Adrenal gland (tissue), 12 donors: ENCODE measurements around the gene SLC10A2. TPM values are rescaled to one million over a fixed set of nuclear protein-coding genes. Genes with fewer than 3 reads are reported as not detected.

Experiments used
- DNase-seq, 7 donors: peaks; one replicate each; pipeline ENCODE4 v3.0.0-alpha.2; 2019 to 2020
- H3K27ac ChIP-seq, 5 donors: fragments of 200-600 bp; sonication (generic) in 4 of 5; 1 replicate in 3 of 5; 2 replicates in 2 of 5; pipeline versions ENCODE4 v1.5.1 to v1.8.0; 2016 to 2020; ENCODE audit warnings: mild to moderate bottlenecking in 1 of 5
- H3K27me3 ChIP-seq: fragments of 200-600 bp; 2 replicates; pipeline ENCODE4 v1.8.0; 2021
- H3K36me3 ChIP-seq, 2 donors: fragments of 200-600 bp; replicated peaks in 1 of 2; 1 replicate in 1 of 2; 2 replicates in 1 of 2; pipeline versions ENCODE4 v1.5.1 to v1.8.0; 2018 to 2022
- H3K4me1 ChIP-seq, 2 donors: fragments of 200-600 bp; replicated peaks in 1 of 2; 1 replicate in 1 of 2; 2 replicates in 1 of 2; pipeline versions ENCODE4 v1.5.1 to v1.8.0; 2018 to 2021
- H3K4me3 ChIP-seq, 4 donors: fragments of 200-600 bp; sonication (generic) in 3 of 4; one replicate each; pipeline ENCODE4 v1.5.1; 2016 to 2018
- H3K9me3 ChIP-seq, 3 donors: fragments of 200-600 bp; sonication (generic) in 1 of 3; replicated peaks in 1 of 3; 1 replicate in 2 of 3; 2 replicates in 1 of 3; pipeline versions ENCODE4 v1.5.1 to v1.8.0; 2016 to 2021
- POLR2A ChIP-seq, 2 donors: fragments of 450-650 bp; IDR thresholded peaks; one replicate each; pipeline ENCODE4 v1.6.1; 2017; ENCODE audit warnings: antibody characterized with exemption in 2 of 2, mild to moderate bottlenecking in 2 of 2, moderate library complexity in 1 of 2
- WGBS, 4 donors: extraction: QIAGEN DNeasy Blood & Tissue Kit in 2 of 4; methylation state at CpG; one replicate each; pipeline versions ENCODE4 v1.1.5 to v1.1.7; 2013 to 2017; 5-methylcytosine and 5-hydroxymethylcytosine counted together
- intact Hi-C, 2 donors: fragments of 100-400 bp; cut with DNase I; formaldehyde crosslinking; loops; one replicate each; pipeline versions ENCODE4 v1.14.1 to v1.15.0; 2022 to 2023
- polyA plus RNA-seq, 3 donors: library from polyadenylated mRNA; stranded (reverse); fragments of 200-250 nt in 2 of 3; fragments of 350-450 nt in 1 of 3; fragmentation: Illumina TruSeq in 1 of 3; extraction: RNeasy Lipid Tissue Mini Kit (QIAGEN cat#74804) in 1 of 3; gene quantifications; one replicate each; pipeline ENCODE4 v1.2.3, GENCODE V29; 2013 to 2014
- total RNA-seq, 9 donors: library from RNA; depleted of rRNA in 4 of 9; stranded (reverse); fragments of >200 nt in 4 of 9; fragments of 120-200 nt in 1 of 9; fragmentation: NEBNext Ultra II Directional in 1 of 9; extraction: Animal tissue kit (Norgen Biotek cat#: 25700) in 1 of 9; gene quantifications; one replicate each; pipeline versions ENCODE4 v1.1.0 to v1.2.4, GENCODE V29; 2013 to 2023
- TF ChIP-seq, protein P1 (sequence below), 6 experiments: fragments of 450-650 bp in 4 of 6; fragments of 200-600 bp in 2 of 6; sonication (generic) in 1 of 6; IDR thresholded peaks; 1 replicate in 5 of 6; 2 replicates in 1 of 6; pipeline versions ENCODE4 v1.5.1 to v1.8.0; 2016 to 2021; ENCODE audit warnings: antibody characterized with exemption in 6 of 6, mild to moderate bottlenecking in 2 of 6, moderate library complexity in 1 of 6
- donor health status: healthy with polysubstance abuse.
- donor health status: Bipolar disorder and iron deficiency.
- donor health status: DM: yes; HTN: yes; CAD: no.
- donor health status: DM: no; HTN: no; CAD: no.
- donor health status: DM: no; HTN: no; CAD: no.
- donor health status: DM: yes; HTN: yes; CAD: no.

The SLC10A2 gene
- total and polyA plus RNA-seq, 12 donors: not detected

DNA sequence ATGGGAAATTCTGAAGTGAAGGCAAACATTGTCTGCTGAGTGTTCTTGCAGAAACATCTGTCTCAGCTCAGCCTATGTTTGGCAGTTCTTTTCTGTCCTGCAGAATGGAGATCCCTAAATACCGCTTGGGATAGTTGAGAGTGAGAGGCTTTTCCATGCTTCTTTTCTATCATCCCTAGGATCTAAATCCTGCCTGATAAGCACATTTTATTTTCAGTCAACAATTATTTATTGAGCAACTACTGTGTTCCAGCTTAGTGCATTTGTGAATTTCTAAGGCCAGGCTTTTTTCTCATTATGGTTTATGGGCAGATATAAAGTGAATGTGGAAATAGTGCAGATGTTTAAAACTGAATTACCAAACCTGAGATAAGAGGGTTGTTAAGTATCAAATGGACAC lies 62.6 kb downstream of the SLC10A2 start:
- TF ChIP-seq POLR2A (IDR thresholded peaks at IDR 0.05): no peak
- TF ChIP-seq, protein P1, sequence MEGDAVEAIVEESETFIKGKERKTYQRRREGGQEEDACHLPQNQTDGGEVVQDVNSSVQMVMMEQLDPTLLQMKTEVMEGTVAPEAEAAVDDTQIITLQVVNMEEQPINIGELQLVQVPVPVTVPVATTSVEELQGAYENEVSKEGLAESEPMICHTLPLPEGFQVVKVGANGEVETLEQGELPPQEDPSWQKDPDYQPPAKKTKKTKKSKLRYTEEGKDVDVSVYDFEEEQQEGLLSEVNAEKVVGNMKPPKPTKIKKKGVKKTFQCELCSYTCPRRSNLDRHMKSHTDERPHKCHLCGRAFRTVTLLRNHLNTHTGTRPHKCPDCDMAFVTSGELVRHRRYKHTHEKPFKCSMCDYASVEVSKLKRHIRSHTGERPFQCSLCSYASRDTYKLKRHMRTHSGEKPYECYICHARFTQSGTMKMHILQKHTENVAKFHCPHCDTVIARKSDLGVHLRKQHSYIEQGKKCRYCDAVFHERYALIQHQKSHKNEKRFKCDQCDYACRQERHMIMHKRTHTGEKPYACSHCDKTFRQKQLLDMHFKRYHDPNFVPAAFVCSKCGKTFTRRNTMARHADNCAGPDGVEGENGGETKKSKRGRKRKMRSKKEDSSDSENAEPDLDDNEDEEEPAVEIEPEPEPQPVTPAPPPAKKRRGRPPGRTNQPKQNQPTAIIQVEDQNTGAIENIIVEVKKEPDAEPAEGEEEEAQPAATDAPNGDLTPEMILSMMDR (IDR thresholded peaks at IDR 0.05): no peak

GRCh38 chr13:103002279-103002678 lies 63.9 kb downstream of the SLC10A2 start:
- WGBS, 4 donors: 69 to 81% (median 76%) methylated on average over 1 of the region's 1 CpG
- Histone ChIP-seq H3K36me3 (no peaks in the 10 kb centered on the region), H3K4me1 (no peaks in the 10 kb centered on the region), H3K27me3 (no peaks in the 10 kb centered on the region), H3K9me3 (no peaks in the 10 kb centered on the region), H3K4me3 (no peak overlapping the region), H3K27ac (no peak overlapping the region)
- TF ChIP-seq, protein P1 (IDR thresholded peaks at IDR 0.05): no peak
- TF ChIP-seq POLR2A (IDR thresholded peaks at IDR 0.05): no peak
- intact Hi-C loops: no loop called here
- DNase-seq: no peak

More for the DNA sequence above, 62.6 kb downstream of the SLC10A2 start:
- intact Hi-C loops: no loop called here
- H3K27me3 ChIP-seq: no peaks in the 10 kb centered on the region
- H3K27ac ChIP-seq: no peak overlapping the region
- no peaks in the 10 kb centered on the region for H3K9me3 ChIP-seq
- H3K4me1 ChIP-seq: no peaks in the 10 kb centered on the region
- WGBS, 4 donors: 0 to 79% (median 45%) methylated on average over 1 of the region's 1 CpG
- H3K4me3 ChIP-seq: no peak overlapping the region
- DNase-seq: no peak
- H3K36me3 ChIP-seq: no peaks in the 10 kb centered on the region

DNA sequence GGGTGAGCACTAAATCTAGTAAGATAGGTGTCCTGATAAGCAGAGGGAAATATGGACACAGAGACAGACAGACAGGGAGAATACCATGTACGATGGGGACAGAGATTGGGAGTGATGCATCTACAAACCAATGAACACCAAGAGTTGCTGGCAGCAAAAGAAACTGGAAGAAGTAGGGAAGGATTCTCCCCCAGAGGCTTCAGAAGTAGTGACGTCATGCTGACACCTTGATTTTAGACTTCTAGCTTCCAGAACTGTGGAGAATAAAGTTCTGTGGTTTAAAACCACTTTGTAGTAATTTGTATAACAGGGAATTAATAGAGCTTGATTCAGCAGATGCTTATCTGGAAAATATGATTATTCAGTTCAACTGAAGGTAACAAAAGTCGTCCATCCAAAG lies 66.1 kb downstream of the SLC10A2 start:
- no peaks in the 10 kb centered on the region for H3K9me3 ChIP-seq
- H3K4me3 ChIP-seq: no peak overlapping the region
- no peak for DNase-seq
- H3K27me3 ChIP-seq: no peaks in the 10 kb centered on the region
- no peaks in the 10 kb centered on the region for H3K4me1 ChIP-seq
- WGBS, 4 donors: 74 to 91% (median 80%) methylated on average over 3 of the region's 3 CpGs
- H3K27ac ChIP-seq: no peak overlapping the region
- intact Hi-C loops: no loop called here
- H3K36me3 ChIP-seq: no peaks in the 10 kb centered on the region
- TF ChIP-seq POLR2A (IDR thresholded peaks at IDR 0.05): no peak
- TF ChIP-seq, protein P1 (IDR thresholded peaks at IDR 0.05): no peak

GRCh38 chr13:102999499-102999898 lies 66.7 kb downstream of the SLC10A2 start:
- TF ChIP-seq POLR2A (IDR thresholded peaks at IDR 0.05): no peak
- TF ChIP-seq, protein P1 (IDR thresholded peaks at IDR 0.05): no peak
- 56 to 67% (median 61%) methylated on average over 2 of the region's 2 CpGs for WGBS, 4 donors
- H3K4me1 ChIP-seq: no peaks in the 10 kb centered on the region
- no peak overlapping the region for H3K27ac ChIP-seq
- H3K27me3 ChIP-seq: no peaks in the 10 kb centered on the region
- no peaks in the 10 kb centered on the region for H3K9me3 ChIP-seq
- H3K4me3 ChIP-seq: no peak overlapping the region
- intact Hi-C loops: no loop called here
- no peaks in the 10 kb centered on the region for H3K36me3 ChIP-seq
- no peak for DNase-seq

Other genes with a start within 250 kb of the SLC10A2 start
- 10 to 100 TPM; 37.8 to 76.1 (median 58.7) TPM for gene ERCC5, start 220.4 kb downstream of the SLC10A2 start, total RNA-seq
- 100 to 1,000 TPM in 2 of 3 donors, 10 to 100 TPM in 1; 67.3 to 185 (median 157) TPM for gene ERCC5, start 220.4 kb downstream of the SLC10A2 start, polyA plus RNA-seq